Ovary (tissue), 9 donors: ENCODE measurements around the gene ACADS. TPM values are rescaled to one million over a fixed set of nuclear protein-coding genes. Genes with fewer than 3 reads are reported as not detected.
A peak's percentile ranks its signal among the peaks of the same experiment; 100 is the strongest.

Experiments
- DNase-seq, 5 donors: peaks; one replicate each; pipeline ENCODE4 v3.0.0-alpha.2; 2019 to 2020
- H3K27ac ChIP-seq, 2 donors: fragments of 200-600 bp; one replicate each; pipeline versions ENCODE4 v1.5.1 to v1.8.0; 2019 to 2022
- H3K27me3 ChIP-seq: fragments of 200-600 bp; one replicate; pipeline ENCODE4 v1.8.0; 2022
- H3K36me3 ChIP-seq: fragments of 200-600 bp; sonication (generic); one replicate; pipeline ENCODE4 v1.5.1; 2019
- H3K4me1 ChIP-seq: one replicate; pipeline ENCODE4 v1.8.1; 2013; ENCODE audit warnings: mild to moderate bottlenecking, moderate library complexity; ENCODE audit not compliant: insufficient read depth
- H3K4me3 ChIP-seq: fragments of 200-600 bp; sonication (generic); one replicate; pipeline ENCODE4 v1.5.1; 2017
- H3K9me3 ChIP-seq, 2 donors: fragments of 200-600 bp in 1 of 2; sonication (generic) in 1 of 2; one replicate each; pipeline versions ENCODE4 v1.5.1 to v1.8.1; 2013 to 2019; ENCODE audit warnings: mild to moderate bottlenecking in 1 of 2, moderate library complexity in 1 of 2
- EP300 ChIP-seq: sonication (generic); formaldehyde crosslinking; IDR thresholded peaks from one replicate; pipeline ENCODE4 v1.6.1; 2017; ENCODE audit warnings: antibody characterized with exemption
- POLR2A ChIP-seq: fragments of 450-650 bp; IDR thresholded peaks from one replicate; pipeline ENCODE4 v1.6.1; 2017; ENCODE audit warnings: antibody characterized with exemption, mild to moderate bottlenecking, moderate library complexity
- WGBS, 3 donors: extraction: QIAGEN DNeasy Blood & Tissue Kit in 1 of 3; methylation state at CpG; one replicate each; pipeline versions ENCODE4 v1.1.5 to v1.1.7; 2013 to 2017; 5-methylcytosine and 5-hydroxymethylcytosine counted together
- intact Hi-C, 4 donors: fragments of 100-400 bp; cut with DNase I; formaldehyde crosslinking; loops; one replicate each; pipeline versions ENCODE4 v1.11.0 to v1.15.1; 2022 to 2023
- polyA plus RNA-seq, 2 donors: library from polyadenylated mRNA; stranded (reverse); fragments of 200-250 nt in 1 of 2; fragments of 350-450 nt in 1 of 2; fragmentation: Illumina TruSeq in 1 of 2; extraction: RNeasy Lipid Tissue Mini Kit (QIAGEN cat#74804) in 1 of 2; gene quantifications; one replicate each; pipeline ENCODE4 v1.2.3, GENCODE V29; 2013 to 2014
- total RNA-seq, 7 donors: library from RNA; depleted of rRNA in 2 of 7; stranded (reverse); fragments of >200 nt in 2 of 7; fragmentation: NEBNext Ultra II Directional in 3 of 7; extraction: Animal tissue kit (Norgen Biotek cat#: 25700) in 3 of 7; gene quantifications; one replicate each; pipeline versions ENCODE4 v1.1.0 to v1.2.4, GENCODE V29; 2016 to 2023
- TF ChIP-seq, protein P1 (sequence below), 3 donors: fragments of 450-650 bp in 2 of 3; fragments of 200-600 bp in 1 of 3; IDR thresholded peaks; one replicate each; pipeline versions ENCODE4 v1.5.1 to v1.8.0; 2016 to 2022; ENCODE audit warnings: antibody characterized with exemption in 3 of 3, mild to moderate bottlenecking in 1 of 3
- donor health status: DM: no; HTN: no; CAD: no; lungs with moderate emphysema.
- donor health status: DM: no; HTN: no; CAD: no.
- donor health status: Bipolar disorder and iron deficiency.
- donor health status: DM: yes; HTN: yes; CAD: no.
- donor health status: DM: no; HTN: no; CAD: no.
- donor health status: DM: yes; HTN: yes; CAD: no.

Gene ACADS
- total and polyA plus RNA-seq, 9 donors = 1.0 to 17.5 (median 13.9) TPM

DNA sequence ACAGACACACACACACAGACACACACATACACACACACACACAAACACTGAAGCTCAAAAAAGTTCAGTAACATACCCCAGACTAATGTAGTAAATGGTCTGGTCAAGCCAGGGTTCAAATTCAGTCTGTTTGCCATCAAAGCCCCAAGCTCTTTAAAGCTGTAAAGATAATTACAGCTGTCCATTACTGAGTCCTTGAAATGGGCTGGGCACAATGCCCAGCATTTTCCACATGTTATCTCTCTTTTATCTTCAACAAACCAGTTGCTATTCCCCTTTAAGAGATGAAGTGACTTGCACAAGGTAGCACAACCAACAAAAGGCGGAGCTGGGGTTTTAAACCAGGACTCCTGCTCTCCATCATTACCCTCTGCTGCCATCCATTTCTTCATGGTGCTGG lies 23.0 kb upstream of the ACADS start:
- H3K4me1 ChIP-seq = peaks cover 5% of the 10 kb centered on the region
- no peaks in the 10 kb centered on the region for H3K9me3 ChIP-seq
- H3K36me3 ChIP-seq = no peaks in the 10 kb centered on the region
- H3K27me3 ChIP-seq = no peaks in the 10 kb centered on the region
- H3K4me3 ChIP-seq = no peak overlapping the region
- DNase-seq = no peak
- peak overlapping the region in 1 of 2 donors; percentile 41 for H3K27ac ChIP-seq
- WGBS, 3 donors = 95 to 100% (median 96%) methylated on average over 1 of the region's 1 CpG
- TF ChIP-seq, protein P1, sequence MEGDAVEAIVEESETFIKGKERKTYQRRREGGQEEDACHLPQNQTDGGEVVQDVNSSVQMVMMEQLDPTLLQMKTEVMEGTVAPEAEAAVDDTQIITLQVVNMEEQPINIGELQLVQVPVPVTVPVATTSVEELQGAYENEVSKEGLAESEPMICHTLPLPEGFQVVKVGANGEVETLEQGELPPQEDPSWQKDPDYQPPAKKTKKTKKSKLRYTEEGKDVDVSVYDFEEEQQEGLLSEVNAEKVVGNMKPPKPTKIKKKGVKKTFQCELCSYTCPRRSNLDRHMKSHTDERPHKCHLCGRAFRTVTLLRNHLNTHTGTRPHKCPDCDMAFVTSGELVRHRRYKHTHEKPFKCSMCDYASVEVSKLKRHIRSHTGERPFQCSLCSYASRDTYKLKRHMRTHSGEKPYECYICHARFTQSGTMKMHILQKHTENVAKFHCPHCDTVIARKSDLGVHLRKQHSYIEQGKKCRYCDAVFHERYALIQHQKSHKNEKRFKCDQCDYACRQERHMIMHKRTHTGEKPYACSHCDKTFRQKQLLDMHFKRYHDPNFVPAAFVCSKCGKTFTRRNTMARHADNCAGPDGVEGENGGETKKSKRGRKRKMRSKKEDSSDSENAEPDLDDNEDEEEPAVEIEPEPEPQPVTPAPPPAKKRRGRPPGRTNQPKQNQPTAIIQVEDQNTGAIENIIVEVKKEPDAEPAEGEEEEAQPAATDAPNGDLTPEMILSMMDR (IDR thresholded peaks at IDR 0.05) = no peak
- no peak for TF ChIP-seq POLR2A
- TF ChIP-seq EP300 = no peak
- intact Hi-C loops = no loop called here

DNA sequence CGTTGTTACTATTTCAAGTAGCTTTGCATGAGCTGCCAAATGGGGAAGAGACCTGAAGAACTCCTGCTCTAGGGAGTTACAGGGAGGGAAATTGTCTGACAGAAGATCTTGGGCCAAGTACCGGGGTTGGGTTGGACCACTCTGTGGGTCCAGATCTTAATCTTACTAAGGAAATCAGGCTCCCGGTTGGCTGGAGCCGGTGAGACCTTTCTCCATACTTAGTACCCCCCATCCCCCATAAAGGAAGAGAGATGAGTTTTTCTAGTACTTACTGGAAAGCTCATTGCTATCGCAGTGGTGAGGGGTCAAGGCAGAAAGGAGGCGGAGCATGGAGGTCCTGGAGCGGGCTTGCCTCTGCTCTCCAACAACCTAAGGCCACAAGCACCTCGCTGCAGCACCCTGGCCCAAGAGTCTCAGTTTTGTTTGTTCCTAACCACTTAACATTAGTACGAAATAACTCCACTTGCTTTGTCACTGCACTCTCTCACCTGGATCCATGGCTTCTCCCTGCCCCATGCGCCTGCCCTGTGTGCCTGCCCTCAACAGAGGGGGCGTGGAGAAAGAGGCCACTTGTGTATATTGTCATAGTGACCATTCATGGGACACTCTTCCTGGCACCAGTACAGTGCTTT lies 22.2 kb upstream of the ACADS start:
- no peak overlapping the region for H3K4me3 ChIP-seq
- H3K4me1 ChIP-seq = peaks cover 5% of the 10 kb centered on the region
- H3K36me3 ChIP-seq = no peaks in the 10 kb centered on the region
- intact Hi-C loops = no loop called here
- 43 to 65% (median 50%) methylated on average over 11 of the region's 11 CpGs for WGBS, 3 donors
- peak overlapping the region in 1 of 2 donors; percentile 41 for H3K27ac ChIP-seq
- DNase-seq = peak in 4 of 5 donors; percentile 31 to 54 (median 40)
- H3K27me3 ChIP-seq = no peaks in the 10 kb centered on the region
- no peaks in the 10 kb centered on the region for H3K9me3 ChIP-seq
- TF ChIP-seq POLR2A (no peak), EP300 (no peak)
- TF ChIP-seq, protein P1 (IDR thresholded peaks at IDR 0.05) = no peak

GRCh38 chr12:120705618-120706017 lies 20.0 kb upstream of the ACADS start:
- intact Hi-C loops = no loop called here
- H3K27ac ChIP-seq = no peak overlapping the region
- no peaks in the 10 kb centered on the region for H3K9me3 ChIP-seq
- TF ChIP-seq, protein P1 (IDR thresholded peaks at IDR 0.05) = no peak
- TF ChIP-seq EP300 (no peak), POLR2A (no peak)
- peaks cover 7% of the 10 kb centered on the region for H3K4me1 ChIP-seq
- no peaks in the 10 kb centered on the region for H3K27me3 ChIP-seq
- WGBS, 3 donors = 91 to 100% (median 95%) methylated on average over 1 of the region's 1 CpG
- DNase-seq = no peak
- H3K36me3 ChIP-seq = no peaks in the 10 kb centered on the region
- no peak overlapping the region for H3K4me3 ChIP-seq

DNA sequence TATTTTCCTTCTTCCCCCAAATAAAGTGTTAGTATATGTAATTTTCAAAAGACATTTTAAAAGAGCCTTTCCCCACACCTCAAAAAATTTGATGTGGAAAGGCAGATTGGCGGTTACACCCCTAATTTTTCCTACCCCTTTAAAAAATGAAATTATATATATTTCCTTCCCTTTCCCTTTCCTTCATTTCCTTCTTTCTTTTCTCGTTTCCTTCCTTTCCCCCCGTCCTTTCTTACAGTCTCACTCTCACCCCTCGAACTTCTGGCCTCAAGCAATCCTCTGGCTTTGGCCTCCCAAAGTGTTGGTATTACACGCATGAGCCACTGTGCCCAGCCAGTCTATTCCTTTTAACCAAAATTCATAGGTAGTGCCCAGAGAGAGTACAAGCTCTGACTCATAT lies 19.6 kb upstream of the ACADS start:
- Histone ChIP-seq H3K27me3 (no peaks in the 10 kb centered on the region), H3K4me1 (peaks cover 7% of the 10 kb centered on the region), H3K27ac (no peak overlapping the region), H3K9me3 (no peaks in the 10 kb centered on the region), H3K36me3 (no peaks in the 10 kb centered on the region), H3K4me3 (no peak overlapping the region)
- DNase-seq = no peak
- WGBS, 3 donors = 83 to 86% (median 85%) methylated on average over 5 of the region's 5 CpGs
- TF ChIP-seq EP300 (no peak), POLR2A (no peak)
- TF ChIP-seq, protein P1 (IDR thresholded peaks at IDR 0.05) = no peak
- intact Hi-C loops = no loop called here
